ENCODE measurements around the gene NDE1. TPM values are rescaled to one million over a fixed set of nuclear protein-coding genes. Genes with fewer than 3 reads are reported as not detected.

The NDE1 gene
- polyA plus RNA-seq, 2 of the 4 experiments (the other 2 are of a cell fraction): 27.6 to 30.6 TPM

- TF ChIP-seq ZNF302 (CRISPR knock-in tag; IDR thresholded peaks at IDR 0.05): no peak
- no peak for TF ChIP-seq E2F6 (IDR thresholded peaks at IDR 0.05; ENCODE audit: borderline replicate concordance, low read depth)
- TF ChIP-seq HOXA7 (CRISPR knock-in tag; IDR thresholded peaks at IDR 0.05): no peak
- TF ChIP-seq ATOH8 (CRISPR knock-in tag; IDR thresholded peaks at IDR 0.05; ENCODE audit: low read depth): no peak
Observed at GRCh38 chr16:15775663-15776304, 125.7 kb downstream of the NDE1 start (continued).

Other genes starting within 250 kb of the NDE1 start
- 44.7 and 45.2 TPM in 2 replicates for gene BMERB1, start 215.7 kb upstream of the NDE1 start, polyA plus RNA-seq (2011; rRNA removed)
- 34.8 to 48.9 TPM (median 47.3 TPM) in 3 replicates for gene BMERB1, start 215.7 kb upstream of the NDE1 start, polyA plus RNA-seq (2017; fragmentation: RNase III; extraction: RNeasy Plus Mini Kit Qiagen cat#74134 plus additional on column Dnase treatment)
- 28.2 and 40.0 TPM in 2 replicates for gene MARF1, start 7.1 kb upstream of the NDE1 start, polyA plus RNA-seq (2011; rRNA removed)
- gene MARF1, start 7.1 kb upstream of the NDE1 start, polyA plus RNA-seq (2017; fragmentation: RNase III; extraction: RNeasy Plus Mini Kit Qiagen cat#74134 plus additional on column Dnase treatment): 10.6 to 12.4 TPM (median 11.6 TPM) in 3 replicates
- 0.03 TPM in 2 replicates for gene MYH11, start 206.8 kb downstream of the NDE1 start, polyA plus RNA-seq (2011; rRNA removed)
- 0.07 to 0.10 TPM (median 0.09 TPM) in 3 replicates for gene MYH11, start 206.8 kb downstream of the NDE1 start, polyA plus RNA-seq (2017; fragmentation: RNase III; extraction: RNeasy Plus Mini Kit Qiagen cat#74134 plus additional on column Dnase treatment)
- 97.5 and 102 TPM in 2 replicates for gene CEP20, start 238.4 kb downstream of the NDE1 start, polyA plus RNA-seq (2011; rRNA removed)
- gene CEP20, start 238.4 kb downstream of the NDE1 start, polyA plus RNA-seq (2017; fragmentation: RNase III; extraction: RNeasy Plus Mini Kit Qiagen cat#74134 plus additional on column Dnase treatment): 57.9 to 63.8 TPM (median 58.7 TPM) in 3 replicates

All from A549 (cell line).